ENCODE data around the gene HOXA3. TPM values are rescaled to one million over a fixed set of nuclear protein-coding genes. Genes with fewer than 3 reads are reported as not detected.
A peak's percentile ranks its signal among the peaks of the same experiment; 100 is the strongest.

HOXA3 gene
- total and polyA plus RNA-seq, 9 donors: 0.36 to 50.9 (median 2.3) TPM

DNA sequence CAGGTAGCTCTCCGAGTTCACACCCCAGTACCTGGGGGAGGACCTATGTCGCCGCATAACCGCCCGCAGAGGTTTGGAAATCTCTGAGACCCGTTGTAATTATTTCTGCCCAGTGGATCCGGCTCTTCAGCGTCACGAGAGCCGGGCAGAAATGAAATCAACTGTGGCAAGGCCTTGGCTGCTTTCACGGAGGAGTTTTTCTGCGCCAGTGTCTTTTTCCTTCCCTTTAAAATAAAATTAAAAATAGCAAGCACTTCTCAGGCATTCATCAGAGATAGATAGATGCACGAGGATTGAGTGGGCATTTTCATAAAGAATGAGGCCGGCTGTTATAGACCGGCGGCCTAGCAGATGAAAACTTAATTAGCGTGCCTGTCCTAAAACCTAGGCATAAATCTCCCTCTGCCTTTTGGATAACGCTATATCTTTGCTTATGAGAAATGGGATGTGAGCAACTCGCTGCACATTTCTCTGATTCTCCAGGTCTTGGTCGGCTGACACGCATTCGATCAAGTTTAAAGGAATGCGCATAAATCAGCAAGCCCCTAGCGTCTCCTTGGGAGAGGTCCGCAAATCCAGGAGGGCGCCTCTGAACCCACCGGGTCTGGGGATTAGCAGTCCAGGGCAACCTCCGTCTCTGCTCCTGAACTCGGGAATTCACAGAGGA lies 41.1 kb upstream of the HOXA3 start:
- H3K4me1 ChIP-seq (ENCODE audit: insufficient read depth): peaks cover 2% of the 10 kb centered on the region
- no peaks in the 10 kb centered on the region for H3K9me3 ChIP-seq
- 20 to 33% (median 25%) methylated on average over 29 of the region's 29 CpGs for WGBS, 3 donors
- no peaks in the 10 kb centered on the region for H3K36me3 ChIP-seq
- no peak for DNase-seq
- intact Hi-C loops (cut with DNase I): loop anchor here in 1 of 4 donors (10.0 kb wide), 1 partner anchor 581 kb away; no protein-coding TSS in a partner anchor
- TF ChIP-seq, protein P1, sequence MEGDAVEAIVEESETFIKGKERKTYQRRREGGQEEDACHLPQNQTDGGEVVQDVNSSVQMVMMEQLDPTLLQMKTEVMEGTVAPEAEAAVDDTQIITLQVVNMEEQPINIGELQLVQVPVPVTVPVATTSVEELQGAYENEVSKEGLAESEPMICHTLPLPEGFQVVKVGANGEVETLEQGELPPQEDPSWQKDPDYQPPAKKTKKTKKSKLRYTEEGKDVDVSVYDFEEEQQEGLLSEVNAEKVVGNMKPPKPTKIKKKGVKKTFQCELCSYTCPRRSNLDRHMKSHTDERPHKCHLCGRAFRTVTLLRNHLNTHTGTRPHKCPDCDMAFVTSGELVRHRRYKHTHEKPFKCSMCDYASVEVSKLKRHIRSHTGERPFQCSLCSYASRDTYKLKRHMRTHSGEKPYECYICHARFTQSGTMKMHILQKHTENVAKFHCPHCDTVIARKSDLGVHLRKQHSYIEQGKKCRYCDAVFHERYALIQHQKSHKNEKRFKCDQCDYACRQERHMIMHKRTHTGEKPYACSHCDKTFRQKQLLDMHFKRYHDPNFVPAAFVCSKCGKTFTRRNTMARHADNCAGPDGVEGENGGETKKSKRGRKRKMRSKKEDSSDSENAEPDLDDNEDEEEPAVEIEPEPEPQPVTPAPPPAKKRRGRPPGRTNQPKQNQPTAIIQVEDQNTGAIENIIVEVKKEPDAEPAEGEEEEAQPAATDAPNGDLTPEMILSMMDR (IDR thresholded peaks at IDR 0.05): no peak
- TF ChIP-seq POLR2A (IDR thresholded peaks at IDR 0.05) (no peak), EP300 (IDR thresholded peaks at IDR 0.05) (no peak)
- peak overlapping the region; percentile 38 for H3K4me3 ChIP-seq
- peaks cover 14% of the 10 kb centered on the region for H3K27me3 ChIP-seq
- H3K27ac ChIP-seq: no peak overlapping the region

DNA sequence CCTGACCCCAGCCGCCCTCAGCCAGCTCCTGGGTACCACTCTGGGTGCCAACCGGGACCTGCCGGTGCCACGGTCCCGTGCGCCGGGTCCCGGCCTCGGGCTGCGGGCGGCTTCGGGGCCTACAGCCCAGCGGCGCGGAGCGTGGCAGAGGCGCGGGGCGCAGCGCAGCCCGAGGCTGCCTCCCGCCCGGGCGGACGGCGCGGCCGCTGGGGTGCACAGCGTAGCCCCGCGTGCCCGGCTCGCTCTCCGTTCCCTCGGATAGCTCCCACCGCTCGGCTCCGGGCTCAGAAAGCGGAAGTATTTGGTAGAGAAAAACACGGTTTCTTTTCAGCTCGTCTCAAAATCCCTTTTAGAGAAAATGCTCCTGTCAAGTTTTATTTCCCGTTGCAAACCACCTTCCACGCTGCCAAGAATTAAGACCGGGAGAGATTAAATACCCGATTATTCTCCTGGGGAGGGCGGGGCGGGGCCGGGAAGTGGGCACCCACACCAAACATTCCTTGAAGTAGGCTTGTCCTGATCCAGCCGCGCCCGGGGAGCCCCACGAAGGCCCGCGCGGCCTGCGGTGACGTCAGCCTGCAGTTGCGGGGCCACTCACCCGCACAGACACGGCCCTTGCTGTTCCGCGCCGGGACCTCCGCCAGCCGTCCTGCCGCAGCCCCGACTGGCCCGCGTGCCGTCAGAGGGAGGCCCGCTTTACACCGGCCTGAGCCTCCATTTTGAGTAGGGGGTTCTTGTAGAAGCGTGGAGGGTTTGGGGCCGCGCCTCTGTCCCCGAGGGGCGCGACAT lies 40.4 kb upstream of the HOXA3 start:
- 2 to 4% (median 3%) methylated on average over 58 to 78 of the region's 78 CpGs for WGBS, 3 donors
- no peak overlapping the region for H3K27ac ChIP-seq

DNA sequence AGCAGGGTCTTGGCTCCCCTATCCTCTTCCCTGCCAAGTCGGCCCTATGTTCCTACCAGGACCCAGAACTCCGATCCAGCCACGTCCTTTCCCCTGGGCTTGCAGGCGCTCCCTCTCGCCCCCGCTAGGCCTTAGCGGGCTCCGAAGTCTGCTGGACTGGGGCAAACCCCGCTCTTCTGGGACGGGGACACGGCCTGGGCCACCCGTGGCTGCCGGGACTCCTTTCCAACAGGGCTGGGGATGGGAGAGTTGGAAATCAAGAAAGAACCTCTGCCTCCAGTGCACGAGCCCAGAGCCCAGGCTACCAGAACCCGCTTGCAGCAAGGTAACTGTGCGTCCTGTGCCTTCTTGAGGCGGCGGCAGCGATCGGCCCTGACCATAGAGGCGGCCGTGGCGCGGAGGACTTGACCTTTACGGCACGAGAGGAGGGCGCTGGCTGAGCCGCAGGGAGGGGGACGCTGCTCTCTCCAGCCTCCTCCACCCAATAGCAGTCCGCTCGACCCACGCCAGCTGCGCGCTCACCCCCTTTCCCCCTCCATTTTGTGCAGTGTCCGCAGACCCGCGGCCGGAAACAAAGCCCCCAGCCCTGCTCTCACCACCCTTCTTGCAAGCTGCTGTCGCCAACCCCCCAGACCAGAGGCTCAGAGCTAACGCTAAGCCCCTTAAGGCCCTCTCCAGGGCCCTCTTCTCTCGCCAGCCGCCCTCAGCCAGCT lies 39.6 kb upstream of the HOXA3 start:
- Histone ChIP-seq H3K36me3 (no peaks in the 10 kb centered on the region), H3K27me3 (peaks cover 8% of the 10 kb centered on the region), H3K4me1 (ENCODE audit: insufficient read depth) (peaks cover 2% of the 10 kb centered on the region), H3K27ac (no peak overlapping the region), H3K9me3 (no peaks in the 10 kb centered on the region), H3K4me3 (peak overlapping the region; percentile 38)
- TF ChIP-seq, protein P1 (IDR thresholded peaks at IDR 0.05): no peak
- no peak for TF ChIP-seq POLR2A (IDR thresholded peaks at IDR 0.05)
- no peak for TF ChIP-seq EP300 (IDR thresholded peaks at IDR 0.05)
- WGBS, 3 donors: 9 to 36% (median 17%) methylated on average over 28 to 42 of the region's 42 CpGs
- no peak for DNase-seq
- intact Hi-C loops (cut with DNase I): loop anchor here in 1 of 4 donors (10.0 kb wide), 1 partner anchor 583 kb away; no protein-coding TSS in a partner anchor

More for the DNA sequence above, 40.4 kb upstream of the HOXA3 start:
- H3K4me3 ChIP-seq: peak overlapping the region; percentile 38
- H3K4me1 ChIP-seq (ENCODE audit: insufficient read depth): peaks cover 2% of the 10 kb centered on the region
- intact Hi-C loops (cut with DNase I): loop anchor here in 1 of 4 donors (10.0 kb wide), 1 partner anchor 582 kb away; no protein-coding TSS in a partner anchor
- H3K9me3 ChIP-seq: no peaks in the 10 kb centered on the region
- peaks cover 8% of the 10 kb centered on the region for H3K27me3 ChIP-seq
- DNase-seq: no peak
- no peak for TF ChIP-seq EP300 (IDR thresholded peaks at IDR 0.05)
- TF ChIP-seq POLR2A (IDR thresholded peaks at IDR 0.05): no peak
- TF ChIP-seq, protein P1 (IDR thresholded peaks at IDR 0.05): no peak
- H3K36me3 ChIP-seq: no peaks in the 10 kb centered on the region

DNA sequence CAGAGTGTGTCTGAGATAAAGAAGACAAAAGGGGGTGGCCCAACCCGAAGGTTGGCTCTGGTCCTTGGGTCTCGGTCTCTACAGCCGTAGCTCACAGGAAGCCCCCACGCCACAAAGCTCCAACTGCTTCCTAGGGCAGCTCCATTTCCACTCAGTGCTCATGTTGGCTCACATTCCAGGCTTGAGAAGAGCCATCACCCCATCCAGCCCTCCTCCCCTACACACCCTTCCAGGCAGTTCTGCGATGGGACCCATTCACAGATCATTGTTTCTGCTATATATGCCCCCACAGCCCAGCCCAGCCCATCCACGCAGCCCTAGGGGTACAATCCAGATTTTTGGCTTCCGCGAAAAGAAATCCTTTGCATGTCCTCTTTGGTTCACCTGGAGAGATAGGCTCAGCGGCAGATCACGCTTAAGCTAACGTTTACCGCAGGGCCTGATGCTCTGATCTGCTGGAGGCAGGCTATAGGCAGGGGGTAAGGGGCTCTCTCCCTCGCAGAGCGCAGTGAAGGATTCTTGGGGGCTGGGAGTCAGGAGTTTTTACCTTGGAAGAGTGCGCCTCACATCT lies 38.9 kb upstream of the HOXA3 start:
- peaks cover 2% of the 10 kb centered on the region for H3K4me1 ChIP-seq (ENCODE audit: insufficient read depth)
- H3K9me3 ChIP-seq: no peaks in the 10 kb centered on the region
- intact Hi-C loops (cut with DNase I): loop anchor here in 1 of 4 donors (10.0 kb wide), 1 partner anchor 584 kb away; no protein-coding TSS in a partner anchor
- WGBS, 3 donors: 35 to 56% (median 41%) methylated on average over 15 of the region's 15 CpGs
- peak overlapping the region; percentile 38 for H3K4me3 ChIP-seq
- no peak overlapping the region for H3K27ac ChIP-seq
- no peaks in the 10 kb centered on the region for H3K36me3 ChIP-seq
- peaks cover 8% of the 10 kb centered on the region for H3K27me3 ChIP-seq
- TF ChIP-seq EP300 (IDR thresholded peaks at IDR 0.05) (no peak), POLR2A (IDR thresholded peaks at IDR 0.05) (no peak)
- TF ChIP-seq, protein P1 (IDR thresholded peaks at IDR 0.05): no peak
- DNase-seq: no peak

All from ovary (tissue), 9 donors.